ENCODE data around the gene HAUS3.
A peak's percentile ranks its signal among the peaks of the same experiment; 100 is the strongest.

Gene HAUS3

DNA sequence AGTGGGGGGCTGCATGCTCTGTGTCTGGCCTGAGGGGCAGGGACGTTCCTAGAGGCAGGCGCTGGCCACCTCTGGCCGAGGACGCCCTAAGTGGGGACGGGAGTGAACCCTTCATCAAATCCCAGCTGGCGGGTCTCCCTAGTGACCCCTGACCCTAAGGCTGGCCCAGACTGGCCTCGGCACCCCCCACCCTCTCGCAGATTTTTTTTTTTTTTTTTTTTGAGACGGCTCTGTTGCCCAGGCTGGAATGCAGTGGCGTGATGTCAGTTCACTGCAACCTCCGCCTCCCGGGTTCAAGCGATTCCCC lies 21.0 kb upstream of the HAUS3 start:
- no peak for DNase-seq

DNA sequence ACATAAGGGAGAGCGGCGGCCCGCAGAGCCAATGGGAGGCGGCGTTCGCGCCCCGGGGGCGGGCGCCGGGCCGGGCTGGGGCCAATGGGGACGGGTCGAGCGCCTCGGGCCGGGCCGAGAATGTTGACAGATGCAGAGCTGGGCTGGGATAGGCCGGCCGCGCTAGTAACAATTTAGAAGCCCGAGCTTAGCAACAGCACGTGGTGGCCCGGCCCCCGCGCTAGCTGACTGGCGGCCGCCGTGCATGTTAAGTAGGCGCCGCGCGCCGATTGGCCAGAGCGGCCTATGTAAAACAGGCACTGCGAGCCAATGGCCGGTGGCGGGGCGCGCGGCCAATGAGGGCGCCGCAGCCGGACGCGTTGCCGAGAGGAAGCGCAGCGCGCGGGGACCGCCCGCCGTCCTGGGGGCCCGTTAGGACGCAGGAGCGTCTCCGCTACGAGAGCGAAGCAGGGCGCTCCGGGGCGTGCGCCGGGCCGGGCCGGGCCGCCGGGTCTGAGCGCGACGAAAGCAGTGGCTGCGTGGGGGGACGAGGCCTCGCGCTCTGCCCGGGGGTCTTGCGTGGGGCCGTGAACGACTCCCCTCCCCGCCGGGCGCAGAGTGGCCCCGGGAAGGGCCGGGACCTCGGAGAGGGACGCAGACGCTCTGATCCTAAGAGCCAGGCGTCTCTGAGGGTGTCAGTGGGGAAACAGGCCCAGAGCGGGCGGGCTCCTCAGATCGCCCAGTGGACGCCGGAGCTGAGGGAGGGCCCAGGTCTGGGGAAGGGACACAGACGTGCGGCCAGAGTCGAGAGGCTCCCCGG lies 20.4 kb upstream of the HAUS3 start:
- DNase-seq, result peak; percentile 89

- no peak for DNase-seq
Observed at GRCh38 chr4:2261853-2262144, 19.9 kb upstream of the HAUS3 start, which contains the start of gene MXD4. TSS of gene MXD4 (minus strand) at chr4:2262109. CDS start at chr4:2261980, 129 bp downstream.

DNA sequence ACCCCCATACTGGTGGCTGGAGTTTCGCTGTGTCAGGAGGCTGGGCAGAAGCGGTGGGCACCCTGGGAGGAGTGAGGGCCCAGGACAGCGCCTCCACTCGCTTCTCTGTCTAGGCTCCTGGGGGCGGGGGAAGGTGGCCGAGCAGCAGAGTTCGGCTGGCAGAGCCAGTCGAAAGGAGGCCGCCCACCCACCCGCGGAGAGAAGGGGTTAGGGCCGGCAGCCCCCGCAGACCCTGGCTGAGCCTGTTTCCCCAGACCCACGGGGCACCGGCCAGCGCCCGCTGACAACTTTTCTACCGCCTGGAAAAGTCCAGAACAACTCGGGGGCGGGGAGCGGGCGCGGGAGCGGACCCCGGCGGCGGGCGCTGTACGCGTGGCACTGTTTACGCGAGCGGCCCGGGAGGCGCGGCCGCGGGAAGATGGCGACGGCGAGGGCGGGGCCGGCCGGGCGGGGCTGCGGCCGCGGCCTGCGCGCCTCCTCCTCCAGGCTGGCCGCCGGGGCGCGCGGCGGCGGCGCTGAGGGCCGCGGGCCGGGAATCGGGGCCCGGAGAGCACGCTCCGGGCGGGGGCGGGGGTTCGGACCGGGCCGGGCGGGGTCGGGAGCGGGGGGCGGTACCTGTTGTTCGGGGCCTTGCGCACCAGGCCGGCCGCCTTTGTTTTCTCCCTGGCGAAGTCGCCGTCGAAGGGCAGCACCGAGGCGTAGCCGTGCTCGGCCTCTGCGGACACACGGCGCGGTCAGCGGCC lies 19.4 kb upstream of the HAUS3 start:
- DNase-seq, result no peak

DNA sequence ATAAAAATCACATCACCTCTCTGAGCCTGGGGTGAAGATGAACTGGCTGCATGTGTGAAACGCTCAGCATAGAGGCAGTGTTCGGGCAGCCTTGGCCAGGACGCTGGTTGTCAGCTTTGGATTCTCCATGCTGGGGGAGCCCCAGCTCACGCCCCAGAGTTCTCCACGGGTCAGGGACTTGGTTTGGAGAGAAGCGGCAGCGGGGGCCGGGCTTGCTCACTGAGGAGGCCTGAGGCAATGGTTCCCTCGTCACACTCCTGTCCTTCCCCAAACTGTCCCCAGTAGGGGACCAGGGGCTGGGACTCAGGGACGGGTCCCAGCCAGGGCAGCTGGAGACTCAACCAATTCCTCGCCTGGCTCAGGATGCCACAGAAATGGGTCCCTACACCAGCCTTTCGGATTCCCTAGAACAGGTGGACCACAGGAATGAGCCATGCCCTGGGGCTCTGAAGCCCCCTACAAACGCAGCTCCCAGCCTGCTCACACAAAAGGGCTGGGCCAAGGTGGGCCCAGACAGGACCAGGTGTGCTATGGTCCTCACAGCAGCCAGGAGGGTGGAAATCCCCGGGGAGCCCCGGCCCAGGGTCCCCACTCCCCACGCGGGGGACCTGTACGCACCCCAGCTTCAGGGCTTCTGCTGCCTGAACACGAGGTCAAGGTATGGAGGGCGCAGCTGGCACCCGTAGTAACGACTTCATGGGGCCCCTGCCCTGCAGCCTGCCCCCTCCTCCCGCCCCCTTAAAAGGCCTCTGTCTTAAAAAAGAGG lies 18.6 kb upstream of the HAUS3 start:
- no peak for DNase-seq

DNA sequence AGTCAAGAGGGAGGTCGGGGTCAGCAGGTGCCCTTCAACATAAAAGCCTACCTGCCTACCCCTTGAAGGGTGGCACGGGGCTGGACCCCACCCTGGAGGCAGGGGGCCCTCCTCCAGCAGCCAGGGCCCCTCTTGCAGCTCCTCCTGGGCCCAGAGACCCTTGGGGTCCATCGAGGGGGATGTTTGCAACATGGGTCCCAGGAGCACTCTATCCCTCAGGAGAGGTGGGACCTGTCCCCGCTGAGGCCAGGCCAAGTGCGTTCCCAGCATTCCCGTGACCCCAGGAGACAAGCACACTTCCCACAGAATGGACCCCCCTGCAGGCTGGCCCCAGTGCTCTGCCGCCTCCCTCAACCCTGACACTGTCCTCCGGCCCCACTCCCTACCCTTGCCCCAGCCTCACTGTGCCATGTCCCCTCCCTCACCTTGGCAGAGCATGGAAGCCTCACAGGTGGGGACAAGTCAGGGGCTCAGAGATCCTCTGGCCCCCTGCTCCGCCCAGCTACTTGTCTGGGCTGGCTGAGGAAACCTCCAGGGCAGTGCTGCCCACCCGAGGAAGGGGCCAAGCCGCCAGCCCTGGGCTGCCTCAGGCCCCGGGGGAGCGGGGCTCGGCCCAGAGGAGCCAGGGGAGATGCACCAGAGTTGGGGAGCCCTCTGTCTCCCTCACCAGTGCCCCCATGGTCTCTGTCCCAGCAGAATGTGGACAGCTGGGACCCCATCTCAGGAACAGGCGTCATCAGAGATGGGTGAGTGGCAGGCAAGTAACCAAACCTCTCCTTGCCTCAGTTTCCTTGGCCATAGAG lies 17.8 kb upstream of the HAUS3 start:
- no peak for DNase-seq

DNA sequence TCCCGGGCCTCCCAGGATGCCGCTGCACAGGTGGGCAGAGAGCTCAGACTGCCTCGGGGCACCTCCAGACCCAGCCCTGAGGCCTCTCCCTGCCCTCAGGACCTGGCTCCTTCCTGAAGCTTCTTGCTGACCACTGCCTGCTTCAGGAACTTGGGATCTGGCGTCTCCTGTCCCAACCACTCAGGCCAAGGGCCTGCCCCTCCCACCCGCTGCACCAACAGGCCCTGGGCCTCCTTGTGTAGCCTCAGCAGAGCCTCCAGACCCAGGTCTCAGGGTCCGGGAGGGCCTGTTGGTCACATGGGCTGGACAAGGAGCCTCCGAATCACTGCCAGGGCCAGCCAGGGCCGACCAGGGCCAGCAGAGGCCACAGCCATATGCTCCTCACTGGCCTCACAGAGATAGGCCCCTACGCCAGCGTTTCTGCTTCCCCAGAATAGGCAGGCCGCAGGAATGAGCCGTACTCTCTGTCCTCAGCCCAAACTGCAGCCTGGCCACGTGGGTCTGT lies 17.2 kb upstream of the HAUS3 start:
- no peak for DNase-seq

DNA sequence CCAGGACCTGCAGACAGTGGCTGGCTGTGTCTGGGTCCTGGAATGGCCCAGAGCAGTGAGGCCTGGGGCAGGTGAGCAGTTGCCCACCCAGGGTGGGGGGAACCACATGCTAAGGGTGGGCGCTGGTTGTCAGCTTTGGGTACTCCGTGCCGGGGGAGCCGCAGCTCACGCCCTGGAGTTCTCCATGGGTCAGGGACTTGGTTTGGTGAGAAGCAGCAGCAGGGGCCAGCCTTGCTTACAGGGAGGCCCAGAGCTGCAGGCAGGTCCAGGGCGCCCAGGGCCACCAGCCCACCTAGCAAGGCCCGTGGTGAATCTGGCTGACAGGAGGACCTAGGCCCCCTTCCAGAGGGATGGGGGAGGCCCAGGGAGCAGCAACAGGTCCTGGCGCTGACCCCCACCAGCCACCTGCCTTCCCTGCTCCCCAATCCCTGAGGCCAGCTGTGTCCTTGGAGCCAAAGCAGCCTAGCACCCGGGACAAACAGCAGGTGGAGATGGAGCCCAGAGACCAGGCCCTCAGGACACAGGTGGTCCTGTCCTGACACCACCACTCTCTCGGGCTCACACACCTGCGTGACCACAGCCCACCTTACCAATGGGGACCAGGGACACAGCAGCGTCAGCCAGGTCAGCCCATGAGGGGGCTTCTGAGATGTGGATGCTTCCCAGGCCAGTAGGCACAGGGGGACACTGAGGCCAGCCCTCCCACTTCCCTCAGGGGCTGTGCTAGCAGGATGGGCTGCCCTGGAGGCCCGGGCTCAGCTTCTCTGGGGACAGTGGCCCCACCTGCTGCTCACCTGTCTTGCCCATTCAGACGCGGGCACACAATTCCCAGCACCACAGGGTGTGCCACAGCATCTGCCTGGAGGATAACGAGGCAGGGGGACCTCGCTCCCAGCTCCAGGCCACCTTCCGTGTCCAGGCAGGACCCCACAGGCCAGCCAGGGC lies 16.4 kb upstream of the HAUS3 start:
- DNase-seq, result no peak

GRCh38 chr4:2257361-2258081 lies 15.6 kb upstream of the HAUS3 start:
- DNase-seq, result no peak

DNA sequence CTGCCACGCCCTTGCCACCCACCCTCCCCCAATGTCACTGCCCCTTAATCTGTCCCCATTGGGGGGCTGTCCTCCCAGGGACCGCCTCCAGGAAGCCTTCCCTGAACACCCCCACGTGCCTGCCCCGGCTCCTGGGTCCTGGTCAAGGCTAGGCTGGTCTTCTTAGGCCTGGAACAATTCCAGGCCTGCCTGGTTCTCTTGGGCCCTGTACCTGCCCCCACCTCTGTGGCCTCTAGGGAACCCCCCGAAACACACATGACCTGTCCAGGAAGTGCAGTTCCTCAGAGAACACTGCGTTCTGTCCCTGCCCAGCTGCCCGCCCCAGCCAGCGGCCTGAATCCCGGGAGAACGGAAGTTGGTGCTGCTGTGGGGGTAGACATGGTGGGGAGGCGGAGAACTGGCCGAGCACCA lies 14.9 kb upstream of the HAUS3 start:
- DNase-seq, result no peak

DNA sequence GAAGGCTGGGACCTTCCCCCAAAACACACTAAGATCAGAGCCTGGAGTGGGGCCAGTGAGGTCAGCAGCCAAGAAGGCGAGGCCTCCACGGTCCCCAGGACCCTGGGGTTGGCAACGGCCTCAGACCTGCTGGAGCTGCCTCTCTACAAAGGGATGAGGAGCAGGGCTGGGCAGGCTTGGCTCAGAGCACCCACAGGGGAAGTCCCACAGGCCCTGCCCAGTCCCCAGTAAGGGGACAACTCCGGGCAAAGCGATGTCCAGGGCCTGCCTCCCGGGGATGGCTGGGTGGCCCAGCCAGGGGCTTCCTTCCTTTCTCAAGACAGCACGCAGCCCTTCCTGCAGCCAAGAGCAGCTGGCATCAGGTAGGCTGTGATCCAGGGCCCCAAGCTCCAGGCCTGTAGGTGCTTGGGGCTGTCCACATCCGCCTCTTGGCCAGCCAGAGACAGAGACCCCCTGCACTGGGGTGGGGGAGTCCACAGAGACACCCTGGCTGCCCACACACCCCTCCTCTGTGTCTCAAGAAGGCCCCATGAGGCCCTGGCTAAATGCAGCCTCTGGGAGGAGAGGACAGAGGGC lies 14.3 kb upstream of the HAUS3 start:
- no peak for DNase-seq

DNA sequence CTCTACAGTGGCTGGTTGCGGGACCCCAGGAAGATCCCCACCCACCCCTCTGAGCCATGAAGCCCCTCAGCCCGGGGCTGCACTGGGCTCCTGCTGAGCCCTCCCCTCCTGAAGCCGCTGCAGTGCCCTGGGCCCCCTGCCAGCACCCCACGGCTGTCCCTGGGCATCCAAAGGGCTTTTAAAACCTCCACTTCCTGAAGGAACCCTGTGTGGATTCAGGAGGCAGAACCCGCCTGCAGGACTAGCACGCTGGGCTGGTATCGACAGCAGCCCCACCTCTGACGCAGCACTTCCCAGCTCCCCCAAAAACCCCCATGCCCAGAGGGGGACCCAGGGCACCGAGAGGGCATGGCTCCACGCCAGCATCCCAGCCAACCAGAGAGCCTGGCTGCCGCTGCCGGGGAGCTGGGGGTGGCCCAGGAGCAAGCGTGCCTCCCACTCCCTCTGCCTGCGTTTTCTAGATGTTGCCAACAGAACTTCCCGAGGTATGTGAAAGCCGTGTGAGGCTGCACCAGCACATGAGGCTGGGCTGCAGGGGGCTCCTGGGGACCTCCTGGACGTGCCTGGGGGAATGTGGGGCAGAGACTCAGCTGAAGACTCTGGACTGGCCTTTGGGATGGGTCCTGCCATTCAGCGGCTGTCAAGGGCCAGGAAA lies 13.7 kb upstream of the HAUS3 start:
- no peak for DNase-seq

- no peak for DNase-seq
Observed at GRCh38 chr4:2254665-2255500, 13.0 kb upstream of the HAUS3 start.

GRCh38 chr4:2253160-2254084 lies 11.5 kb upstream of the HAUS3 start:
- no peak for DNase-seq

DNA sequence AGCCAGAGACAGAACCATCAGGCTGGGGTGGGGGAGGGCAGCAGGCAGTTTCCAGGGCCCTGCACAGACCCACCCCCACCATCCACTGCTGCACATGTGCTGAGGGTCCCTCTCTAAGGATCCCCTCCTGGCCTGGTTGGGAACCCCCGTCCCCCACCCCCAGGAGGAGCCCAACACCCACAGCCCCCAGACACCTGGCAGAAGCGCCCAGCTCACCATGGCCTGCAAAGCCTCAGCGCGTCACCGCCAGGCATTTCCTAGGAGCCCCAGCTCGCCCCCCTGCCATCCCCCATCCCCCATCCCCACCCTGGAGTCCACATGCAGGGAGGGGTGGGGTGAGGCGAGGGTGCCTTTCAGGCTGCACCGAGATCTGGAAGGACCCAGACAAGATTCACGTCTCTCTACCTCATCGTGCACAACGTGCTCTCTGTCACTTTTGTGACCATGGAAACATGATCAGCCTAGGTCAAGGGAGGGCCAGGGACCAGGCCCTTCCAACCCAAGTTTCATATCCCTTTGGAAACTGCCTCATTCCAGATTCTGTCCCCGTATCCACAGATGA lies 10.7 kb upstream of the HAUS3 start:
- no peak for DNase-seq

GRCh38 chr4:2251795-2252529 lies 10.0 kb upstream of the HAUS3 start:
- no peak for DNase-seq
